ENCODE data around the gene EFS. TPM values are rescaled to one million over a fixed set of nuclear protein-coding genes. Genes with fewer than 3 reads are reported as not detected.

The EFS gene
- total and polyA plus RNA-seq, 10 of the 15 experiments (the other 5 are each of a cell fraction or from before 2014, with no cell fraction given), result 0.08 TPM; not detected in 9

DNA sequence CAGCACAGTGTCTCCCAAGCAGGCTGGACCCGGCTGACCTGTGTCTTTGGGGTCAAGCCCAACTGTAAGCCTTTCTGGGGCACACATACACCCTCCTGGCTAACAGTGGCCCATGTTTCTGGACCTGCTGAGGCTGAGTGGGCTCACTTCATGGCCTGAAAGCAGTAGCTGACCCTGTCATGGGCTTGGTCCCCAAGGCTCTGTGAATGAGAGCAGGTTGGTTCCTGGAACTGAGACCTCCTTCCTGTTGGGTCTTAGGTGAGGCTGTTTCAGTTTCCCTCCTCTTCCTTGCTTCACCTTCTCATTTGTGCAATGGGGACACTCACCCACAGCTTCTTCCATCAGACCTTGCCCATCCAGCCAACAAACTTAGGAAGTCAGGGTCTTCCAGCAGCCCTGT is 6.9 kb upstream of the EFS start (continued):
- TF ChIP-seq STAT1 (conservative IDR thresholded peaks at IDR 0.05), result no peak
- no peak for TF ChIP-seq PAX5 (IDR thresholded peaks at IDR 0.05; ENCODE audit: borderline replicate concordance, low read depth, low read length)
- TF ChIP-seq GABPA (IDR thresholded peaks at IDR 0.05; ENCODE audit: low read depth), result no peak
- TF ChIP-seq, protein P1, sequence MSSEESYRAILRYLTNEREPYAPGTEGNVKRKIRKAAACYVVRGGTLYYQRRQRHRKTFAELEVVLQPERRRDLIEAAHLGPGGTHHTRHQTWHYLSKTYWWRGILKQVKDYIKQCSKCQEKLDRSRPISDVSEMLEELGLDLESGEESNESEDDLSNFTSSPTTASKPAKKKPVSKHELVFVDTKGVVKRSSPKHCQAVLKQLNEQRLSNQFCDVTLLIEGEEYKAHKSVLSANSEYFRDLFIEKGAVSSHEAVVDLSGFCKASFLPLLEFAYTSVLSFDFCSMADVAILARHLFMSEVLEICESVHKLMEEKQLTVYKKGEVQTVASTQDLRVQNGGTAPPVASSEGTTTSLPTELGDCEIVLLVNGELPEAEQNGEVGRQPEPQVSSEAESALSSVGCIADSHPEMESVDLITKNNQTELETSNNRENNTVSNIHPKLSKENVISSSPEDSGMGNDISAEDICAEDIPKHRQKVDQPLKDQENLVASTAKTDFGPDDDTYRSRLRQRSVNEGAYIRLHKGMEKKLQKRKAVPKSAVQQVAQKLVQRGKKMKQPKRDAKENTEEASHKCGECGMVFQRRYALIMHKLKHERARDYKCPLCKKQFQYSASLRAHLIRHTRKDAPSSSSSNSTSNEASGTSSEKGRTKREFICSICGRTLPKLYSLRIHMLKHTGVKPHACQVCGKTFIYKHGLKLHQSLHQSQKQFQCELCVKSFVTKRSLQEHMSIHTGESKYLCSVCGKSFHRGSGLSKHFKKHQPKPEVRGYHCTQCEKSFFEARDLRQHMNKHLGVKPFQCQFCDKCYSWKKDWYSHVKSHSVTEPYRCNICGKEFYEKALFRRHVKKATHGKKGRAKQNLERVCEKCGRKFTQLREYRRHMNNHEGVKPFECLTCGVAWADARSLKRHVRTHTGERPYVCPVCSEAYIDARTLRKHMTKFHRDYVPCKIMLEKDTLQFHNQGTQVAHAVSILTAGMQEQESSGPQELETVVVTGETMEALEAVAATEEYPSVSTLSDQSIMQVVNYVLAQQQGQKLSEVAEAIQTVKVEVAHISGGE (CRISPR knock-in tag; IDR thresholded peaks at IDR 0.05), result no peak
- no peak for TF ChIP-seq ZSCAN29 (IDR thresholded peaks at IDR 0.05)
- TF ChIP-seq BCL11A (IDR thresholded peaks at IDR 0.05; ENCODE audit: low read depth, low read length), result no peak
- no peak for TF ChIP-seq MYC (IDR thresholded peaks at IDR 0.05; ENCODE audit: insufficient read depth, insufficient read length, insufficient replicate concordance, low read length, severe bottlenecking)

DNA sequence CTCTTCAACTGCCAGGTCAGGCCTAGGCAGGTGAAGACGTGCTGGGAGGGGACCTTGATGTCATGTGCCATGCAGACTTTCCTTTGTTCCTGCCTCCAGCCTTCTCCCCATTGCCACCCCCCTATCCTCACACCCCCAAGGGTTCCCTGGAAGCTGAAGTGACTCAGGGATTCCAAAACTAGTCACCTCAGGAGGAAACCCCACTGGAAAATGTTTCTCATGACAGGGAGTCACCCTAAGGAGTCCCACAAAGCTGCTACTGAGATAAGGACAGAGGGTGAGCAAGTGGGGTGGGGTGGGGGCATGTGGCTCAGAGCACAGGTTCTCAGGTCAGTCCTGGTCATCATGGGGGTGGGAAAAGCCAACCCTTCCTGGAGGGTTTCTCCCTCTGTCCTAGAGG is 5.2 kb upstream of the EFS start:
- no peak overlapping the region for H3K4me2 ChIP-seq (ENCODE audit: control insufficient read depth, insufficient read depth)
- ChIA-PET CTCF (interaction anchor here (1.2 to 1.5 kb wide), 3 partner anchors 8 to 97 kb away, joined by 3 to 4 read pairs (median 3); no protein-coding TSS in a partner anchor), SMC1A (ENCODE audit: uncharacterized antibody, unreplicated experiment) (interaction anchor here (1.1 kb wide), 1 partner anchor 24 kb away, joined by 3 read pairs; no protein-coding TSS in a partner anchor), POLR2A (no interaction called here), RAD21 (ENCODE audit: unreplicated experiment) (no interaction called here)
- H3K79me2 ChIP-seq (ENCODE audit: control insufficient read depth, insufficient read depth, low read length), result no peaks in the 10 kb centered on the region
- in situ Hi-C loops (cut with MboI) (no loop called here), intact Hi-C loops (cut with micrococcal nuclease; ENCODE audit: unreplicated experiment) (no loop called here)
- DNase-seq (ENCODE audit: low read depth, low spot score) (no peak), FAIRE-seq (no peak), ATAC-seq (no peak)
- BruUV-seq (replicated peaks), result no TSS peak
- no peaks in the 10 kb centered on the region for H3K4me1 ChIP-seq (ENCODE audit: control insufficient read depth, insufficient read depth, low read length)
- no peaks in the 10 kb centered on the region for H4K20me1 ChIP-seq (ENCODE audit: control insufficient read depth, insufficient read depth)
- no peaks in the 10 kb centered on the region for H3K36me3 ChIP-seq (ENCODE audit: control insufficient read depth in 2 of 2, insufficient read depth in 2 of 2, low read length in 1 of 2)
- no peak overlapping the region for H3K27ac ChIP-seq (ENCODE audit: control insufficient read depth, insufficient read depth)
- no peak overlapping the region for H3K9ac ChIP-seq (ENCODE audit: control insufficient read depth, insufficient read depth, low read length)
- H2AFZ ChIP-seq (ENCODE audit: control insufficient read depth, low read depth, low read length), result no peak overlapping the region
- H3K4me3 ChIP-seq, result no peak overlapping the region
- peaks cover 0 to 2% of the 10 kb centered on the region in 2 experiments; a peak in 3 of 4 replicates for H3K27me3 ChIP-seq (replicated peaks in 1 of 2; ENCODE audit: control insufficient read depth in 2 of 2, insufficient read depth in 2 of 2, low read length in 1 of 2)
- H3K9me3 ChIP-seq (replicated peaks; ENCODE audit: control insufficient read depth, insufficient read depth, low read length), result no peaks in the 10 kb centered on the region
- WGBS (ENCODE audit: insufficient coverage, insufficient replicate concordance, low lambda C conversion rate, missing lambda C conversion rate), result 0% methylated on average over 1 of the region's 1 CpG
- TF ChIP-seq EP300 (IDR thresholded peaks at IDR 0.05; ENCODE audit: borderline replicate concordance in 1 of 2, control insufficient read depth in 1 of 2, low read depth in 2 of 2, low read length in 2 of 2) (no peak), MYC (IDR thresholded peaks at IDR 0.05; ENCODE audit: insufficient read depth, insufficient read length, insufficient replicate concordance, low read length, severe bottlenecking) (no peak), CBFB (IDR thresholded peaks at IDR 0.05; ENCODE audit: low read depth) (no peak), IRF4 (IDR thresholded peaks at IDR 0.05; ENCODE audit: low read depth, low read length) (no peak), ZNF217 (IDR thresholded peaks at IDR 0.05) (no peak)
- TF ChIP-seq, protein P2, sequence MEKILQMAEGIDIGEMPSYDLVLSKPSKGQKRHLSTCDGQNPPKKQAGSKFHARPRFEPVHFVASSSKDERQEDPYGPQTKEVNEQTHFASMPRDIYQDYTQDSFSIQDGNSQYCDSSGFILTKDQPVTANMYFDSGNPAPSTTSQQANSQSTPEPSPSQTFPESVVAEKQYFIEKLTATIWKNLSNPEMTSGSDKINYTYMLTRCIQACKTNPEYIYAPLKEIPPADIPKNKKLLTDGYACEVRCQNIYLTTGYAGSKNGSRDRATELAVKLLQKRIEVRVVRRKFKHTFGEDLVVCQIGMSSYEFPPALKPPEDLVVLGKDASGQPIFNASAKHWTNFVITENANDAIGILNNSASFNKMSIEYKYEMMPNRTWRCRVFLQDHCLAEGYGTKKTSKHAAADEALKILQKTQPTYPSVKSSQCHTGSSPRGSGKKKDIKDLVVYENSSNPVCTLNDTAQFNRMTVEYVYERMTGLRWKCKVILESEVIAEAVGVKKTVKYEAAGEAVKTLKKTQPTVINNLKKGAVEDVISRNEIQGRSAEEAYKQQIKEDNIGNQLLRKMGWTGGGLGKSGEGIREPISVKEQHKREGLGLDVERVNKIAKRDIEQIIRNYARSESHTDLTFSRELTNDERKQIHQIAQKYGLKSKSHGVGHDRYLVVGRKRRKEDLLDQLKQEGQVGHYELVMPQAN (conservative IDR thresholded peaks at IDR 0.05), result no peak
- TF ChIP-seq, protein P3, sequence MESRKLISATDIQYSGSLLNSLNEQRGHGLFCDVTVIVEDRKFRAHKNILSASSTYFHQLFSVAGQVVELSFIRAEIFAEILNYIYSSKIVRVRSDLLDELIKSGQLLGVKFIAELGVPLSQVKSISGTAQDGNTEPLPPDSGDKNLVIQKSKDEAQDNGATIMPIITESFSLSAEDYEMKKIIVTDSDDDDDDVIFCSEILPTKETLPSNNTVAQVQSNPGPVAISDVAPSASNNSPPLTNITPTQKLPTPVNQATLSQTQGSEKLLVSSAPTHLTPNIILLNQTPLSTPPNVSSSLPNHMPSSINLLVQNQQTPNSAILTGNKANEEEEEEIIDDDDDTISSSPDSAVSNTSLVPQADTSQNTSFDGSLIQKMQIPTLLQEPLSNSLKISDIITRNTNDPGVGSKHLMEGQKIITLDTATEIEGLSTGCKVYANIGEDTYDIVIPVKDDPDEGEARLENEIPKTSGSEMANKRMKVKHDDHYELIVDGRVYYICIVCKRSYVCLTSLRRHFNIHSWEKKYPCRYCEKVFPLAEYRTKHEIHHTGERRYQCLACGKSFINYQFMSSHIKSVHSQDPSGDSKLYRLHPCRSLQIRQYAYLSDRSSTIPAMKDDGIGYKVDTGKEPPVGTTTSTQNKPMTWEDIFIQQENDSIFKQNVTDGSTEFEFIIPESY (IDR thresholded peaks at IDR 0.05), result no peak
